Caco-2 (cell line): ENCODE data around the gene OTOP2. TPM values are rescaled to one million over a fixed set of nuclear protein-coding genes. Genes with fewer than 3 reads are reported as not detected.

Experiments used
- BruUV-seq: library from RNA; stranded (reverse); fragments of 400-500 nt; replicated peaks from 2 replicates; lab custom pipeline; 2021; lab: Mats Ljungman, UMichigan
- CTCF ChIA-PET: fragments of 300-600 bp; sonication (Branson Sonifier 250); formaldehyde crosslinking; loops from one replicate; lab custom pipeline; 2022; ENCODE audit warnings: antibody characterized with exemption; lab: Charles Lee
- POLR2A ChIA-PET: fragments of 300-600 bp; sonication (Branson Sonifier 250); formaldehyde crosslinking; loops from one replicate; lab custom pipeline; 2022; ENCODE audit warnings: antibody characterized with exemption; lab: Charles Lee
- DNase-seq, 2 experiments: peaks; one replicate each; pipeline versions ENCODE4 v3.0.0 to v3.0.0-alpha.2; 2020 to 2022
- H3K27me3 ChIP-seq: replicated peaks from 2 replicates; pipeline ENCODE4 v1.6.0; 2011; ENCODE audit warnings: low read length; ENCODE audit not compliant: control insufficient read depth, insufficient read depth
- H3K36me3 ChIP-seq: 2 replicates; pipeline ENCODE4 v1.5.1; 2011; ENCODE audit warnings: low read length; ENCODE audit not compliant: control insufficient read depth, insufficient read depth
- H3K4me1 ChIP-seq: fragments of 250-450 bp; sonication (Bioruptor Pico); 2 replicates; pipeline ENCODE4 v1.5.1; 2020; ENCODE audit warnings: mild to moderate bottlenecking
- H3K4me3 ChIP-seq: 2 replicates; pipeline ENCODE4 v1.5.1; 2011; ENCODE audit warnings: low read depth, mild to moderate bottlenecking, control low read depth, low read length
- H3K9me3 ChIP-seq: fragments of 250-450 bp; sonication (Bioruptor Pico); 2 replicates; pipeline ENCODE4 v1.5.1; 2020; ENCODE audit warnings: mild to moderate bottlenecking, moderate library complexity
- H3K27ac Mint-ChIP-seq: one replicate; pipeline ENCODE4 v1.8.0; 2022; ENCODE audit warnings: mixed read lengths; ENCODE audit not compliant: unreplicated experiment
- H3K27me3 Mint-ChIP-seq: one replicate; pipeline ENCODE4 v1.8.0; 2022; ENCODE audit warnings: mixed read lengths; ENCODE audit not compliant: insufficient read depth, unreplicated experiment
- H3K36me3 Mint-ChIP-seq: one replicate; pipeline ENCODE4 v1.8.0; 2022; ENCODE audit warnings: mild to moderate bottlenecking, mixed read lengths; ENCODE audit not compliant: insufficient read depth, unreplicated experiment
- H3K4me1 Mint-ChIP-seq: one replicate; pipeline ENCODE4 v1.8.0; 2022; ENCODE audit warnings: low read depth, mixed read lengths; ENCODE audit not compliant: unreplicated experiment
- H3K4me3 Mint-ChIP-seq: one replicate; pipeline ENCODE4 v1.8.0; 2022; ENCODE audit warnings: mild to moderate bottlenecking, moderate library complexity, mixed read lengths; ENCODE audit not compliant: unreplicated experiment
- H3K9me3 Mint-ChIP-seq: one replicate; pipeline ENCODE4 v1.8.0; 2022; ENCODE audit warnings: mixed read lengths; ENCODE audit not compliant: unreplicated experiment
- intact Hi-C: fragments of 100-400 bp; cut with micrococcal nuclease; formaldehyde crosslinking; loops from one replicate; pipeline ENCODE4 v1.10.0; 2022; ENCODE audit not compliant: unreplicated experiment
- total RNA-seq: library from RNA; stranded (reverse); gene quantifications from 2 replicates; pipeline ENCODE4 v1.2.3, GENCODE V29; 2022
- TF ChIP-seq, protein P1 (sequence below), 2 experiments: fragments of 200-600 bp in 1 of 2; IDR thresholded peaks; 1 replicate in 1 of 2; 2 replicates in 1 of 2; pipeline versions ENCODE4 v1.5.1 to v1.8.0; 2011 to 2022; ENCODE audit warnings: antibody characterized with exemption in 1 of 2, control low read depth in 1 of 2, inconsistent platforms in 1 of 2, low read depth in 1 of 2, low read length in 1 of 2, mild to moderate bottlenecking in 1 of 2, moderate library complexity in 1 of 2; ENCODE audit not compliant: insufficient read depth in 1 of 2, severe bottlenecking in 1 of 2, unreplicated experiment in 1 of 2

OTOP2 gene
- total RNA-seq, 1 experiment from 2014 or later = not detected

DNA sequence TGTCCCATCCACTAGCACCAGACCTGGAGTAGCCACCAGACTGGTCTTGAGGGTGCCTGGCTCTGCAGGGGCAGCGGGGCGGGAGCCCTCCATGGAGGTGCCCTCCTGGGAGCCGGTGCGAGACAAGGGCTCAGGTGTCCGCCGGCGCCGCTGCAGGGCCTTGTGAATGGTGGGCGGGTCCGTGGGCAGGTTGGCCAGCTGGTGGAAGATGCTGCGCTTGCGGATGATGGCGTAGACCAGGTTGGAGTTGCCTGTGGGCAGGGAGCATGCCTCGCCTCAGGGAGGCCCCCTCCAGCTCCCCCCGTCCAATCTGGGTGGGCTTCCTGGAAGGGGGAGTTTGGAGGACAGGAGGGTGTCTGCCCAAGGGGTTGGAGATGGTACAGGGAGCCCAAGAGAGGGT is 30.0 kb downstream of the OTOP2 start:
- CTCF ChIA-PET = no interaction called here
- intact Hi-C loops = loop anchor here (5.0 kb wide), 1 partner anchor 207 kb away; the partner anchor contains the start of gene NHERF1
- TF ChIP-seq, protein P1, sequence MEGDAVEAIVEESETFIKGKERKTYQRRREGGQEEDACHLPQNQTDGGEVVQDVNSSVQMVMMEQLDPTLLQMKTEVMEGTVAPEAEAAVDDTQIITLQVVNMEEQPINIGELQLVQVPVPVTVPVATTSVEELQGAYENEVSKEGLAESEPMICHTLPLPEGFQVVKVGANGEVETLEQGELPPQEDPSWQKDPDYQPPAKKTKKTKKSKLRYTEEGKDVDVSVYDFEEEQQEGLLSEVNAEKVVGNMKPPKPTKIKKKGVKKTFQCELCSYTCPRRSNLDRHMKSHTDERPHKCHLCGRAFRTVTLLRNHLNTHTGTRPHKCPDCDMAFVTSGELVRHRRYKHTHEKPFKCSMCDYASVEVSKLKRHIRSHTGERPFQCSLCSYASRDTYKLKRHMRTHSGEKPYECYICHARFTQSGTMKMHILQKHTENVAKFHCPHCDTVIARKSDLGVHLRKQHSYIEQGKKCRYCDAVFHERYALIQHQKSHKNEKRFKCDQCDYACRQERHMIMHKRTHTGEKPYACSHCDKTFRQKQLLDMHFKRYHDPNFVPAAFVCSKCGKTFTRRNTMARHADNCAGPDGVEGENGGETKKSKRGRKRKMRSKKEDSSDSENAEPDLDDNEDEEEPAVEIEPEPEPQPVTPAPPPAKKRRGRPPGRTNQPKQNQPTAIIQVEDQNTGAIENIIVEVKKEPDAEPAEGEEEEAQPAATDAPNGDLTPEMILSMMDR (IDR thresholded peaks at IDR 0.05; ENCODE audit: insufficient read depth in 1 of 2, low read depth in 1 of 2, low read length in 1 of 2, severe bottlenecking in 1 of 2, unreplicated experiment in 1 of 2) = no peak

DNA sequence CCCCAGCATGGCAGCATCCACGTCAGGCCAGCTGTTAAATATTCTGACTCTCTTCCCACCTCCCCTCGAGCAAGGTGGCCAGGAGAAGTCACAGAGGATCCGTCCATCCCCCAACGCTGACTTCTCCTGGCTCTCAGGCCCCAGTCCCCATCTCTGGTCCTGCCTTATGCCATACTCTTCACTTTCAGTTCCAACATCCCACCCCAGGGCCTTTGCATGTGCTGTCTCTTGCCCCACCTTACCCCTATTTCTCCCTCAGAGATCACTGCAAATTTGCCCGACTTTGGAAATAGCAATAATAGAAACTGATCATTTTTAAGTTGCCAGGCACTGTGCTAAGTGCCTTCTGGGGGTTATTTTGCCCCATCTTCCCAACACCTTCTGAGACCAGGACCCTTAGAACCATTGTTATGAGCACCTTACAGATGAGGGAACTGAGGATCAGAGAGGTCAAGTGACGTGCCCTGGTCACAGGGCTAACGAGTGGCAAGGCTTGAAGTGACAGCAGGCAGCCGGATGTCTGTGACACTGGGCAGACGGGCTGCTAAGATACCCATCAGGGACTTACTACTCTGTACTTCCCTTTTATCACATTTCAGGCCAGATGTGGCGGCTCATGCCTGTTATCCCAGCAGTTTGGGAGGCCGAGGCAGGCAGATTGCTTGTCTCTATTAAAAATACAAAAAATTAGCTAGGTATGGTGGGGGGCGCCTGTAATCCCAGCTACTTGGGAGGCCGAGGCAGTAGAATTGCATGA is 30.8 kb downstream of the OTOP2 start:
- CTCF ChIA-PET = no interaction called here
- POLR2A ChIA-PET = no interaction called here
- H3K4me1 ChIP-seq = peaks cover 8% of the 10 kb centered on the region
- intact Hi-C loops = loop anchor here (5.0 kb wide), 1 partner anchor 208 kb away; the partner anchor contains the start of gene NHERF1
- H3K27ac Mint-ChIP-seq = no peak overlapping the region
- BruUV-seq = no TSS peak
- H3K27me3 Mint-ChIP-seq = no peaks in the 10 kb centered on the region
- no peak for DNase-seq
- no peaks in the 10 kb centered on the region for H3K9me3 ChIP-seq
- no peaks in the 10 kb centered on the region for H3K27me3 ChIP-seq
- no peak overlapping the region for H3K4me3 Mint-ChIP-seq
- no peaks in the 10 kb centered on the region for H3K9me3 Mint-ChIP-seq
- H3K36me3 ChIP-seq = peaks cover under 1% of the 10 kb centered on the region
- TF ChIP-seq, protein P1 (IDR thresholded peaks at IDR 0.05; ENCODE audit: insufficient read depth in 1 of 2, low read depth in 1 of 2, low read length in 1 of 2, severe bottlenecking in 1 of 2, unreplicated experiment in 1 of 2) = no peak
- peaks cover 9% of the 10 kb centered on the region for H3K4me1 Mint-ChIP-seq
- no peak overlapping the region for H3K4me3 ChIP-seq
- H3K36me3 Mint-ChIP-seq = peaks cover 9% of the 10 kb centered on the region

More for the DNA sequence above, 30.0 kb downstream of the OTOP2 start:
- no TSS peak for BruUV-seq
- H3K9me3 ChIP-seq = no peaks in the 10 kb centered on the region
- no peaks in the 10 kb centered on the region for H3K27me3 ChIP-seq
- Mint-ChIP-seq H3K4me3 (no peak overlapping the region), H3K4me1 (peaks cover 7% of the 10 kb centered on the region), H3K36me3 (peaks cover 4% of the 10 kb centered on the region), H3K27me3 (no peaks in the 10 kb centered on the region), H3K9me3 (no peaks in the 10 kb centered on the region), H3K27ac (no peak overlapping the region)
- no peaks in the 10 kb centered on the region; the same call in 1 of the 2 replicates for H3K36me3 ChIP-seq
- POLR2A ChIA-PET = no interaction called here
- no peak overlapping the region for H3K4me3 ChIP-seq
- H3K4me1 ChIP-seq = peaks cover 8% of the 10 kb centered on the region
- no peak for DNase-seq

- H3K27me3 Mint-ChIP-seq = no peaks in the 10 kb centered on the region
- TF ChIP-seq, protein P1 (IDR thresholded peaks at IDR 0.05; ENCODE audit: insufficient read depth in 1 of 2, low read depth in 1 of 2, low read length in 1 of 2, severe bottlenecking in 1 of 2, unreplicated experiment in 1 of 2) = no peak
- ChIA-PET CTCF (interaction anchor here (1.3 to 3.9 kb wide), 3 partner anchors 32 to 113 kb away, joined by 3 to 46 read pairs (median 4); partner anchors contain the start of genes FDXR, OTOP2 and USH1G), POLR2A (no interaction called here)
- peaks cover 11% of the 10 kb centered on the region for H3K4me1 ChIP-seq
- no peak overlapping the region for H3K4me3 ChIP-seq
- no peak overlapping the region for H3K4me3 Mint-ChIP-seq
- peaks cover 1% of the 10 kb centered on the region for H3K36me3 ChIP-seq
- DNase-seq = no peak
- H3K27me3 ChIP-seq = no peaks in the 10 kb centered on the region
- BruUV-seq = no TSS peak
- no peaks in the 10 kb centered on the region for H3K9me3 ChIP-seq
- intact Hi-C loops = no loop called here
- H3K4me1 Mint-ChIP-seq = peaks cover 21% of the 10 kb centered on the region
- H3K36me3 Mint-ChIP-seq = peaks cover 21% of the 10 kb centered on the region
- H3K27ac Mint-ChIP-seq = no peak overlapping the region
- H3K9me3 Mint-ChIP-seq = no peaks in the 10 kb centered on the region
Measured at GRCh38 chr17:74956093-74956492, 32.0 kb downstream of the OTOP2 start.
